Activated CD4-positive, alpha-beta T cell treated with anti-CD3 and anti-CD28 coated beads for 24 hours (primary cell): Measurements from ENCODE around the gene CFAP57.

ENCODE experiments used
- DNase-seq, 2 donors: peaks; one replicate each; pipeline ENCODE4 v3.0.0-alpha.2; 2020; ENCODE audit warnings: low read depth in 2 of 2

Gene CFAP57

DNA sequence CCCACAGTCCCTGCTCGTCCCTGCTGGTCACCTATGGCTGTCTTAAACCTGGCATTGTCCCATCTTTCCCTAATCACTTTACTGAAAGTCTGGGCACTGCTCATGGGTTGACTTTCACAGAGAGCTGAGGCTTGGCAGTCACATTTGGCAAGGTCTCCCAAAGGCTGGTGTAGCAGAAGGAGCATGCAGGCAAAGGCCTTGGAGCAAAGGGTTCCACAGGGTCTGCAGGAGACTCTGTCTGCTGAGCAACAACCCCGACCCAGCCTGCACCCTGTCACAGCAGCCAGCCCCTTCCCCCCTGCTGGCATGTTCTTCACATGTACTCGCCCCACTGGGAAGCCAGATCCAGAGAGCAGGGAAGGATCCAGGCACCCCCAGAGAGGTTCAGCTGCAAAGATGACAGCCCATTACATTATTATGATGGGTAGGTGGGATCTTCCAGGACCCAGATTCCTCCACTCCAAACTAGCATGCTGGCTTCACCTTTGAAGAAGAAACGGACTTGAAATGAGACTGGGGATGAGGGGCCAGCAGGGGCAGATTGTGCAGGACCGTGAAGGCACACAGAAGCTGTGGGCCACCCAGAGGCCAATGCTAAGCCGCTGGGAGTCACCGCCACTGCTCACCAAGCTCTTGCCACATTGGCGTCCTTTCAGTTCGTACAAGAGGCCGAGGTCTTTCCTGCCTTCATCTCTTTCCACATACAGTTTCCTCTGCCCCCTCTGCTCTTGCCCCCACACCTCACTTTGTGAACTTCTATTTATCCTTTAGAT is 83.5 kb downstream of the CFAP57 start:
- no peak for DNase-seq

DNA sequence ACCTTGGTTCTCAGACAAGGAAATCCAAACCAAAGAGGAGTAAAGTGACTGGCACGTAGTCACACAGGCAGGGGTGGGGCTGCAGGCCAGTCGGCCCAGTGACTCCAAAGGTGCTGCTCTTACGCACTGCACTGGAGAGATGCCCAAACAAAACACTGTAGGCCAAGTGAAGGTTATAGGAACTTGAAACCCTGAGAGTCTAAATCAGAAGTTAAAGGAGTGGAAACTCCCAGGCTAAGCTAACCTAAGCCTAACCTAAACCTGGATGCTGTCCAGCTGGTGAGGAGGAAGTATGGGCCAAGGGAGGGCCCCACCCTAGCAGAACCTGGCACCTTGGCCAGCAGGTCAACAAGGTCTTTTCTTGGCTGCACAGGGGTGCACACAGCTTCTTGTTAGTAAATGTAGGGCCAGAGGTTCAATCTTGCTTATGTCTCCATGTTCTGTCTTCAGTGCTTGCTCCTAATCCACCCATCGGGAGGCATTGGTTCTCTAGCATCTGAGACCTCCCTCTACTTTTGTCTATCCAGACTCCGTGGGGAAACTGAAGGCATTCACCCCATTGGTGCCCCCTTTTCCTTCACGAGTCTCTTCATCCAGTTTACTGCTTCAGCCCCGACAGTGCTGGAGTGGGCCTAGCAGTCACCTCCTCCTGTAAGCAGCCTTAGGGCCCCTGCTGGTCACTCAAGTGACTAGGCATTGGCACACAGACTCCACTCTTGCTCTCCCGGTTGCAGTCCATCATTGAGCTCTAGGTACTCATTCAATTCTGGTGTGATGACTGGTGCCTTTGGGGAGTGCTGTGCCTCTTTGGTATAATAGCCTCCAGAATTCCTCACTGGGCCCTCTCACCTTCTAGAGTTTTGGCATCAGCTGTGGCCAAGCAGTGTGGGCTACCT is 84.8 kb downstream of the CFAP57 start:
- DNase-seq: no peak

DNA sequence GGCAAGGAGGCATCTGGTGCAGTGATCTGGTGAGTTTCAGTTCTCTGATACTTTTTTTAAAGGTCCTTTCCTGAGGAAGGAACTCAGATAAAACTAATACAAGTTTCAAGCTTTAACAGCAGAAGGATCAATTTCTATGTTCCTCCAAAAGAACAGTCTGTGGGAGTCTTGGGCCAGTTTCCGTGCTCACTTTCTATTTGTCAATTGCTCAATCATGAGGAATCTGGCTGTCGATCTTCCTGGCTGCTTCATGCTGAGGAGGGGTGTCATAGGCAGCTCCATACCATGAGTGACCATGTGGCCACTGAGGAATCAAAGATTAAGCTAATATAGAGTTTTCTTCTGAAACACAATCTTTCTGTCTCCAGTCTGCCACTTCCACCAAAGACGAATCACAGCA is 86.2 kb downstream of the CFAP57 start:
- DNase-seq: no peak

DNA sequence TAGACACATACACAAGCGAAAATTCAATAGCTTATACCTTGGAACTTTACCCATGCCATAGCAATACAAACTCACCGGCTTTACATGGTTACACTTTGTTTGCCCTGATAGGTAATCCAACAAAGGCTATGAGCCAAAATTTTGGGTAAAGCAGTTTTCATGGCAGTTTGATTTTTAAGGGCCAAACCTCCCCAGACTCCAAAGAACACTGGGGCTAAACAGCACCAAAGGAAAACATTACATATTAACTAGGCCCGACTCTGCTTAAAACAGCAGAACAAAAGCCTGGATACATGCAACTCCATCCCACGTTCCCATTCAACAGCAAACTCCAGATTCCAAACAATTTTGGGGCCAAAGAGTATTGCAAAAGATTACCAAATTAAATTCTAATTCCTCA is 93.3 kb downstream of the CFAP57 start:
- no peak for DNase-seq

DNA sequence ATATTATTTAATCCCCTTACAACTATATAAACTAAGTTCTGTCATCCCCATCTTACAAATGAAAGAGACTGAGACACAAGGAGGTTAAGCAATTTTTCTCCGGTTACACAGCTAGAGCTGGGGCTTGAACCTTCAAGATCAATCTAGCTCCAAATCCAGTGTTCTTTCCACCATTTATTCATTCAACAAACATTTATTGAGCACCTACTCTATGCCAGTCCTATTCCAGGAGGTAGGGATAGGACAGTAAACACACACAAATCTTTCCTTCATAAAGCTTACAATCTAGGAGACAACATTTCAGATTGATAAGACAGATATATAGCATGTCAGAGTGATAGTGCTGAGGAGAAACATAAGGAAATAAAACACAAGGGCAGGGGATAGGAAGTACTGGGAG is 94.8 kb downstream of the CFAP57 start:
- DNase-seq: no peak

DNA sequence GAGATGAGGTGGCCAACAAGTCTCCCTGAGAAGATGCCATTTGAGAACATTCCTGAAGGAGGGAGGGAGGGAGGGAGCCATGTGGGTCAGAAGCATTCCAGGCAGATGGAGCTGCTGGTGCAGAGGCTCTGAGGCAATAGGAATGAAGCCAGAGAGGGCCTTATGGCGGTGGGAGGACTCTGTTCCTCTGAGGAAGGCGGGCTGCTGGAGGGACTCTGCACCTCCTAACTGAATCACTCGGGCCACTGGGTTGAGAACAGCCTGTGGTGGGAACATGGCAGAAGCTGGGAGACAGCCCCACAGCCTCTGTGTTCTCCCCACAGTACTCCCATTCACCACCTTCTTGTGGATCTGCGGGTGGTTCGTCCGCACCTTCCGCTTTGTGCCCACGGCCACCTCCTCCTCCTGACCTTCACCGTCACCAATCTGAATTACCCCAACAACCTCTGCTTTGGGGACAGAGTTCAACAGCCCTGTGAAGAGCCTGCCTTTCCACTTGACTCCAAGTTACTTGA is 95.2 kb downstream of the CFAP57 start:
- no peak for DNase-seq

DNA sequence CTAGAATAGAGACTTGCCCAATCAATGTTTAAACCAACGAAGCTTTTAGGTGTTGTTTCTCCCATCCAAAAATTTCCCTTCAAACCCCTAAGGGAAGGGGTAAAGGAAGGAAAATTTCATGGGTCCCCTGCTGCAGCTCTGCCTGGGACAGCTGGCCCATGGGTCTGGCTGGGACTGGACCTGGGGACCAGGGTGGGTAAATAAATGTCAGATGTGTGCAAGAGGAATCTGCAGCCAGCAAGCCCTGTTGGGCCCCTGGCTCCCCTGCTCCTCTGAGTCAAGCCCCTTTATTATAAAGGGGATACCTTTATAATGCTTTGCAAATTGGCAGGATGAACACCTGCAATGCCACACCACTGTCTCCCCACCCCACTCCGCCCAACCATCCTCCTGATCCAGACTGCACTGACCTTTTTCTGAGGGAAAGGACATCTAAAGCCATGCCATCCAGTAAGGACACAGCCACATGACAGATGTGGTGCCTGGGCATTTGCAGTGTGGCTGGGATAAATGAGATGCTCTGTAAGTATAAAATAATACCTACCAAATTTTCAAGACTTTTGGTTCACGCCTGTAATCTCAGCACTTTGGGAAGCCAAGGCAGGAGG is 95.8 kb downstream of the CFAP57 start:
- no peak for DNase-seq

DNA sequence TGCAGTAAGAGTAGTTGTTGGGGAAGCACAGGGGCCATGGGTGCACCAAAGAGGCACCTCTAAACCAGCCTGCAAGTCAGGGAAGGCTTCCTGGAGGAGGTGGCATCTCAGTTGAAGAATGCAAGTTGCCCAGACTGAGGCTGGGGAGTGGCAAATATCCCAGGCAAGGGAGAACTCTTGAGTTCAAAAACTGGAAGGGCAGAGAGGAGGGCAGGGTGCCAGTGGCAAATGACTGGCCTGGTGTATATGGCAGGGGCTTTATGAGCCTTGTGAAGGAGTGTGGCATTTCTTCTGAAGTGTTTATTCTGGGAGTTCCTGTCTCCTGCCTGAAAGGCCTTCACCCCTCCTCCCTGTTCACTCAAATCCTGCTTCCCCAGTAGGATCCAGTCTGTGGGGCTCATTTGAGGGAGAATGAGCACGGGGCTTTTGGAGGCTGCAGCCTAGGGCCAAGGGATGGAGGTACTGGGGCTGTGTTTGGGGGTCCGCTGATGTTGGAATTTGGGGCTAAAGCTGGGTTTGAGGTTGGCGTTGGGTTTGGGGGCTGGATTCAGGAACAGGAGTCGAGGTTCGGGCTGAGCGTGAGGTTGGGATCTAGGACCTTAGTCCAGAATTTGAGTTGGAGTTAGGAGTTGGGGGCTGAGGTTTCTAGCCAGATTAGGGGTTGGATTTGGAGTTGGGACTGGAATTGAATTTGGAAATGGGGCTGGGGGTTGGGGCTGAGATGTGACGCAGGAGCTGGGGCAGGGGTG is 97.7 kb downstream of the CFAP57 start, which contains the start of gene TMEM125:
TSS of gene TMEM125 (plus strand) at position 357 of the 749 bp plus-strand sequence. CDS start 2,740 bp downstream, outside the sequence.
- no peak for DNase-seq

DNA sequence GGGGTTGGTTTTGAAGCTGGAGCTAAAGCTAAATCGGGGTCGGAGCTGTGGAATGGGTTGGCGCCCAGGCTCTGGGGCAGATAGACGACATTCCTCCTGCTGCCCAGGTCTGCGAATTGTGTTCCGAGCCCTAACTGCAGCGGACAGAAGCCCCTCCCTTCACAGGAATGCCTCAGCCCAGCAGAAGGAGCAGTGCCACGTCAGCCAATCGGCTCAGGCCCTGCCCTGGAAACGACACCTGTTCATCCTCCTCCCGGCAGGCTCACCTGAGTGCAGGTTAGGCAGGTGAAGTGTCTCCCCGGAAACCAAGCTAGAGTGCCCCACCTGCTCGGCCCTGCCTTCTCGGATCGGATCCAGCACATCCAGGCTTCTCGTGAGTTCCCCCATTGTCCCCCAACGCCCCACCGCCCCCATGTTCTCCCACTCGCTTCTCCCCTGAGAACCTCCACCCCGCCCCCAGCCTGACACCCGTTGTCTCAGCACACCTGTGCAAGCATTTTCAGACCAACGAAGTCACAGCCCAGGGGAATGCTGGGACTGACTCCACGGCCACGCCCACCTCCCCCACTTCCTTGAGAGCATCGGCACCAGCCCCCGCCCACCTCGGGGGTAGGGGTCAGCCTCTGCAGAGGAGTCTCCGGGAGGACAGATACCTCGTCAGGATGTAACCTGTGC is 98.4 kb downstream of the CFAP57 start:
- DNase-seq: no peak

DNA sequence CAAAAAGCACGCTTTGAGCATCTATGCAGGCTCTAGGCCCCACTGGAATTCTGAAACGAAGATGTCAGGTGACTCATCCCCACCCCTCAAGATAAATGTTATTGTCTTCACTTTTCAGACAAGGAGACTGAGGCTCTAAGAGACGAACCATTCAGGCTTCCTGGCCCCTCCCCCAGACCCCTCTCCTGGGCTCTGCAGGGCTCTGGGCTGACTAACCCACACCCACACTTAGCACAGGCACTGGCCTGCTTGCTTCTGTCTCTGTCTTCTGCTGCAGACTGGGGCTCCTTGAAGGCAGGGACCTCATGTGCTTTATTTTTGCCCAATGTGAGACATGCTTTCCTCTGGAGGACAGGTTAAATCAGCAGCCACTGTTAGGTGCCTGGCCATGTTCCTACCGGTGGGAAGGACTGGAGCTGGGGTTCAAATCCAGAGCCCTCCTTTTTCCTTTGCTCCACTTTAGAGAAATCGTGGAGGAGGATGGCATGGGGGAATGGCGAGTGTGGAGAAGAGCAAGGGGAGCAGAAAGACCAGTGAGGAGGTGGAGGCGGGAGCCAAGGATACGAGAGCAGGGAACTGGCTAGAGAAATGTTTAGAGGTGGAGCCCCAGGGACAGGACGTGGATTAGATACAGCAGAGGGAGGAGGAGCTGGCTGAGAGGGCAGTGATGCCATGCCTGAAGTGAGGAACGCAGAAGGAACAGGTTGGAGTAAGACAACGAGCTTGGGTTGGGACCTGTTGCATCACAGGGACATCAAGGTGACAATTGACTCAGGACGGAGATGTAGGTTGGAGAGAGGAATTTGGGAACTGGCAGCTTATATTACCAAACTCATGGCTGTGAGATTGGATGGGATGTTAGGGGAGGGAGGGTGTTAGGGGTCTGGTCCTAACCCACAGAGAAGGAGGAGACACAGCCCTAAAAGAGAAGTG is 99.3 kb downstream of the CFAP57 start:
- no peak for DNase-seq

DNA sequence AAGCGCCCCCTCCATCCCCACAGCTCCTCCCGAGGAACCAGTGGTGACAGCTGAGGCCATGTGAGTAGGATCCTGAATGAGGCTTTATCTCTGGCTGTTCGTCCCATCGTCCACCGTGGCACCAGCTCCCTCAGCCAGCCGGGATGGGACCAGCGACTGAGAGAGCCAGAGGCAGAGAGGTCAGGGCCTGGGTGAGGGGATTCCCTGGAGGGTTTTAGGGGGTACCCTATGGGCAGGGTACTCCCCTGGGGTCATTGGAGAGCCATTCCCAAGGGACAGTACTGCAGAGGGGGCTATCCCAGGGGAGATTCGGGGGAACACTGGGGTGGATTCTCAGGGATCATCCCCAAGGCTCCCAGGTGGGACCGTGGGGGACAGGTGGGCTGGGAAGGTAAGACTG is 100.0 kb downstream of the CFAP57 start:
- DNase-seq: no peak

DNA sequence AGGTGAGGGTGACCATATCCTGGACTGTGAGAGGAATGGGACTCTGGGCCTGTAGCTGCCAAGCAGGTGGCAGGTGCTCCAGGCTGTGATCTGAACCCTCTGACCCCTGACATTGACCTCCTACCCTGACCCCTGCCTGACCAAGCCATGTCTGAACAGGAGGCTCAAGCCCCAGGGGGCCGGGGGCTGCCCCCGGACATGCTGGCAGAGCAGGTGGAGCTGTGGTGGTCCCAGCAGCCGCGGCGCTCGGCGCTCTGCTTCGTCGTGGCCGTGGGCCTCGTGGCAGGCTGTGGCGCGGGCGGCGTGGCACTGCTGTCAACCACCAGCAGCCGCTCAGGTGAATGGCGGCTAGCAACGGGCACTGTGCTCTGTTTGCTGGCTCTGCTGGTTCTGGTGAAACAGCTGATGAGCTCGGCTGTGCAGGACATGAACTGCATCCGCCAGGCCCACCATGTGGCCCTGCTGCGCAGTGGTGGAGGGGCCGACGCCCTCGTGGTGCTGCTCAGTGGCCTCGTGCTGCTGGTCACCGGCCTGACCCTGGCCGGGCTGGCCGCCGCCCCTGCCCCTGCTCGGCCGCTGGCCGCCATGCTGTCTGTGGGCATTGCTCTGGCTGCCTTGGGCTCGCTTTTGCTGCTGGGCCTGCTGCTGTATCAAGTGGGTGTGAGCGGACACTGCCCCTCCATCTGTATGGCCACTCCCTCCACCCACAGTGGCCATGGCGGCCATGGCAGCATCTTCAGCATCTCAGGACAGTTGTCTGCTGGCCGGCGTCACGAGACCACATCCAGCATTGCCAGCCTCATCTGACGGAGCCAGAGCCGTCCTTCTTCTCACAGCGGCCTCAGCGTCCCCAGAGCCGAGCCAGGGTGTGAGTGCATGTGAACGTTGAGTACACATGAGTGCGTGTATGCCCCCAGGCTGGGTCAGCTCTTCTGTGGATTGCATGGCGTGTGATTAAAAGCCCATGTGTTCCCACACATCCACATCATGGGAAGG is 100.7 kb downstream of the CFAP57 start:
- no peak for DNase-seq

DNA sequence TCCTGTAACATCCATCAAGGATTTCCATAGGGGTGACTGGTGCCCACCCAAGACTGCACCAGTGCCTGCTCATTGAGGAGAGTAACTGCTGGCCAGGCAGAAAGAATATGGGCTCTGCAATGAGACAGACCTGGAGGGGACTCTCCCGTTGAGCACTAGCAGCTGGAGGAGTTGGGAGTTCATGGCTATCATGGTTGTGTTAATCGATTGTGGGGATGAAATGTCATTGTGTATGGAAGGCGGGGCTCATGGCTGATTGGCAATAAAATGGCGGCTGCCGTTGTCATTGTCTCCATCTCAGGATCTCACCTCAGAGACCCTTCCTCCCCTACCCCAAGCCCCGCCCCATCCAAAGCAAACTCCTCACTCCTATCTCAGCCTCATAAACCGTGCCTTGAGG is 101.6 kb downstream of the CFAP57 start:
- DNase-seq: no peak

DNA sequence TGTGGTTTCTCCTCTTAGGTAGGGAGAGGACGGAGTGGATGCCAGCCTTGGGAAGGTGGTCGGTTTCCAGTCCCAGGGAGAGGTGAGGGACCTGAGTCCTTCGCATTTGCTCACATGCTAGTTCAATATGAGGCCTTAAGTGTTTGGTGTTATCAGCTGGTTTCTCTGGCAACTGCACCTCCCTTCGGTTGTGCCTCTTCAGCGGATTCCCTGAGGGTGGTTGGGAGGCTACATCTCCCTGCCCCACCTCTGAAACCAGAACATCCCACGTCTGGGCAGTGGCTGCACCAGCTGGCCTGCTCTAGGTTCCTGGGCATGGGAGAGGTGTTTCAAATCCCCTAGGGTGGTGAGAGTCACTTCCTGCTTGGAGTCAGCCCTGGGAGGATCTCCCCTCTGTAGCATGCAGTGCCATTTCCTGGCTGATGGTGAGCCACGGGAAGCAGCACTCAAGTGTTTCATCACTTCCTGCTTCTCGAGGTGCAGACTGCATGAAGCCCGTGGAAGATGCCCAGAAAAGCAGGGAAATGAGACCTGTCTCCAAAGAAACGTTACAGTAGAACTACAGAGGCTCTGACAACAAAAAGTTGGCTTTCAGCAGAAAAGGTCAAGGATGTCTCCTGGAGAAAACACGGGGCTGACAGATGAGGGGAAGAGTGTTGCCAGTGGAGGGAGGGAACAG is 102.1 kb downstream of the CFAP57 start:
- DNase-seq: peak in 1 of 2 donors; percentile 9

DNA sequence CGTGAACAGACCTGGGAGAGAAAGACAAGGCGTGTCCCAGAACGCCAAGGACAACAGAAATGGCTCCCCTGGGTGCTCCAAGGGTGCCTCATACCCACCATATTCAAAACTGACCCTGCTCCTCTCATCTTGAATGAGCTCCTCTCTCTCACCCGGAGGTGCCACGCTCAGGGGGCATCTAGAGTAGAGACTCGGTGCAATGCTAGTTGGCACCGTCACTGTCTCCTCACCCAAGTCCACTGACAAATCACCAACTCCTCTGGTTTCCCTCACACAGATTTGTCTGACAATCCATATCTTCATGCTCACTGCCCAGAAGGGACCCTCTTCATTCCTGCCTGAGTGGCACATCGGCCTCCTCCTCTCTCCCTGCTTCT is 102.7 kb downstream of the CFAP57 start:
- DNase-seq: no peak

DNA sequence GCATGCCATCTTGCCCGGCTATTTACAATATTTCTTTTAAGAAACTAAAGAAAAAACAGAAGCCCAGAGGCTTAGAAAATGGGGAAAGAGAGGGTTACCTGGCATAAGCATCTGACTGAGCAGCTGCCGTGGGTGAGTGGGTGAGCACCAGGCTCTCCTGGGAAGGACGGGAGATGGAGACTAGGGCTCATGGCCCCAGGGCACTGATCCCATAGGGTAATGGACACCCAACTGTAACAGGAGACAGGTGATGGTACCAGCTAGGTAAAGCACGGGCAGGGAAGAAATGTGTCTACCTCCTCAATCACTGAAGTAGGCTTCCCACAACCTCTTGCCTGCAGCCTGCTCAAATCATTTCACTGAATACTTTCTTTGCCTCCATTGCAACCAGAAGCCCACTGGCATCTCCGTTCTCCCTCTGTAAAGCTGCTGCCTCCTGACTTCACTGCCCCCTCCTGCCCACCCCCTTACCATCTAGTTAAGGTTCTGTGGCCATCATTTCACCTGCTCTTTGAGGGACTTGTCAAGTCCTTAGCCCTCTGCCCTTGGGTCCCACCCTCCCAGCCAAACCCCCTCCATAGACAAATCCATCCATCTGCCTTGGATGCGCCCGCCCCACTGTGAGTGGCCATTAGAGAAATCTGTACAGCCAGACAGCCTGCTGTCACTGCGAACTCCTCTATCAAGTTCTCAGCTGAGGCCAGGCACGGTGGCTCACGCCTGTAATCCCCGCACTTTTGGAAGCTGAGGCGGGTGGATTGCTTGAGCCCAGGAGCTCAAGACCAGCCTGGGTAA is 103.9 kb downstream of the CFAP57 start:
- DNase-seq: no peak

DNA sequence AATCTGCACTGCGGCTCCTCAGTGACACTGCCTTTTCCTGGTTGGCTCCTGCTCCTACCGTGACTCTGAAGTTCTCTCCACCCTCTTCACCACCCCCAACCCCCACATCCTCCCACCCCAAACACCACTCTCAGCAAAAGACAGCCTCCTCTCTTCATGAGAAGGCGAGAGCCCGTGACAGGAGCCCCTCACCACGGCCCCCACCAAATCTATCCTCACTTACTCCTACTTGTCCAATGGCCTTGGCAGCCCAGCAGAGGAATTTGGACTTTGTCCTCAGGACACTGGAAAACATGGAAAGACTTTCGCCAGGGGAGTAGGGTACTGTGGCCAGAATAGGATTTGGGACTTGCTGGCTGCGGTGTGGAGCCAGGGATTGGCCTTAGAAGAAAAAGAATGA is 104.5 kb downstream of the CFAP57 start:
- no peak for DNase-seq
